ENCODE results near the gene ACSL1.

GRCh38 chr4:184811526-184812198 is 14.1 kb downstream of the ACSL1 start:
- TF ChIP-seq, protein P1, sequence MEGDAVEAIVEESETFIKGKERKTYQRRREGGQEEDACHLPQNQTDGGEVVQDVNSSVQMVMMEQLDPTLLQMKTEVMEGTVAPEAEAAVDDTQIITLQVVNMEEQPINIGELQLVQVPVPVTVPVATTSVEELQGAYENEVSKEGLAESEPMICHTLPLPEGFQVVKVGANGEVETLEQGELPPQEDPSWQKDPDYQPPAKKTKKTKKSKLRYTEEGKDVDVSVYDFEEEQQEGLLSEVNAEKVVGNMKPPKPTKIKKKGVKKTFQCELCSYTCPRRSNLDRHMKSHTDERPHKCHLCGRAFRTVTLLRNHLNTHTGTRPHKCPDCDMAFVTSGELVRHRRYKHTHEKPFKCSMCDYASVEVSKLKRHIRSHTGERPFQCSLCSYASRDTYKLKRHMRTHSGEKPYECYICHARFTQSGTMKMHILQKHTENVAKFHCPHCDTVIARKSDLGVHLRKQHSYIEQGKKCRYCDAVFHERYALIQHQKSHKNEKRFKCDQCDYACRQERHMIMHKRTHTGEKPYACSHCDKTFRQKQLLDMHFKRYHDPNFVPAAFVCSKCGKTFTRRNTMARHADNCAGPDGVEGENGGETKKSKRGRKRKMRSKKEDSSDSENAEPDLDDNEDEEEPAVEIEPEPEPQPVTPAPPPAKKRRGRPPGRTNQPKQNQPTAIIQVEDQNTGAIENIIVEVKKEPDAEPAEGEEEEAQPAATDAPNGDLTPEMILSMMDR (IDR thresholded peaks at IDR 0.05; ENCODE audit: insufficient read depth, low read length, poor library complexity, severe bottlenecking): no peak
- no peak for TF ChIP-seq EZH2phosphoT487 (conservative IDR thresholded peaks at IDR 0.05; ENCODE audit: low read length)

Measured in SU-DHL-6 (cell line).